ENCODE results near the gene R3HDM4.
"Not testable (repeated sequence)": the region's sequence is repeated elsewhere in the genome, so short reads cannot be mapped to it uniquely, and the experiment has no call there.

Gene R3HDM4

GRCh38 chr19:913080-913748, at the start of gene R3HDM4:
Gene R3HDM4 (minus strand): TSS chr19:913219. CDS start chr19:913157, 62 bp downstream.
- no peak for DNase-seq (ENCODE audit: low read depth, low spot score)

- DNase-seq (ENCODE audit: low read depth, low spot score), result no peak
Observed at GRCh38 chr19:961866-962620, 49.0 kb upstream of the R3HDM4 start.

GRCh38 chr19:960601-960938, 47.6 kb upstream of the R3HDM4 start:
- no peak for DNase-seq (ENCODE audit: low read depth, low spot score)

GRCh38 chr19:960020-960419, 47.0 kb upstream of the R3HDM4 start:
- no peak for DNase-seq (ENCODE audit: low read depth, low spot score)

GRCh38 chr19:958967-959855, 46.2 kb upstream of the R3HDM4 start:
- DNase-seq (ENCODE audit: low read depth, low spot score), result no peak

- DNase-seq (ENCODE audit: low read depth, low spot score), result not testable (repeated sequence)
Observed at GRCh38 chr19:957578-957977, 44.6 kb upstream of the R3HDM4 start.

GRCh38 chr19:956766-957440, 43.9 kb upstream of the R3HDM4 start:
- DNase-seq (ENCODE audit: low read depth, low spot score), result no peak

- DNase-seq (ENCODE audit: low read depth, low spot score), result no peak
Observed at GRCh38 chr19:955803-956765, 43.1 kb upstream of the R3HDM4 start.

- DNase-seq (ENCODE audit: low read depth, low spot score), result no peak
Observed at GRCh38 chr19:954672-955494, 41.9 kb upstream of the R3HDM4 start.

GRCh38 chr19:954272-954671, 41.3 kb upstream of the R3HDM4 start:
- no peak for DNase-seq (ENCODE audit: low read depth, low spot score)

GRCh38 chr19:953445-954271, 40.6 kb upstream of the R3HDM4 start:
- DNase-seq (ENCODE audit: low read depth, low spot score), result no peak

- no peak for DNase-seq (ENCODE audit: low read depth, low spot score)
Observed at GRCh38 chr19:952680-953444, 39.8 kb upstream of the R3HDM4 start.

- no peak for DNase-seq (ENCODE audit: low read depth, low spot score)
Observed at GRCh38 chr19:952049-952679, 39.1 kb upstream of the R3HDM4 start.

GRCh38 chr19:950352-951066, 37.5 kb upstream of the R3HDM4 start:
- no peak for DNase-seq (ENCODE audit: low read depth, low spot score)

- no peak for DNase-seq (ENCODE audit: low read depth, low spot score)
Observed at GRCh38 chr19:948842-949496, 36.0 kb upstream of the R3HDM4 start.

All from smooth muscle cell of the brain vasculature (primary cell).